ENCODE measurements around the gene USP15.

The USP15 gene

GRCh38 chr12:62320054-62320453 is 59.9 kb downstream of the USP15 start:
- H3K4me1 ChIP-seq (ENCODE audit: control insufficient read depth, low read length): no peaks in the 10 kb centered on the region
- no peaks in the 10 kb centered on the region for H3F3A ChIP-seq (ENCODE audit: control insufficient read depth, insufficient read depth)
- no peaks in the 10 kb centered on the region for H3K9me2 ChIP-seq (replicated peaks; ENCODE audit: control insufficient read depth, low read length)
- H3K36me3 ChIP-seq (ENCODE audit: control insufficient read depth, low read length): peaks cover 55% of the 10 kb centered on the region
- H3K4me3 ChIP-seq (ENCODE audit: low read length): no peak overlapping the region
- H3K9me3 ChIP-seq (ENCODE audit: control insufficient read depth, insufficient read depth, low read length): no peaks in the 10 kb centered on the region
- H4K20me1 ChIP-seq (ENCODE audit: control insufficient read depth, insufficient read depth, low read depth, low read length): no peaks in the 10 kb centered on the region
- H3K27ac ChIP-seq (ENCODE audit: low read depth, low read length): no peak overlapping the region
- H3K4me2 ChIP-seq (ENCODE audit: low read length): no peak overlapping the region
- H3K79me2 ChIP-seq (ENCODE audit: control insufficient read depth, low read length): no peaks in the 10 kb centered on the region
- H3K27me3 ChIP-seq (ENCODE audit: control insufficient read depth, low read length): no peaks in the 10 kb centered on the region
- no peak for TF ChIP-seq CTCF (IDR thresholded peaks at IDR 0.05; ENCODE audit: low read depth, low read length, poor library complexity, severe bottlenecking)
- TF ChIP-seq EZH2phosphoT487 (IDR thresholded peaks at IDR 0.05; ENCODE audit: borderline replicate concordance, low read length): no peak

- no peak for TF ChIP-seq EZH2phosphoT487 (IDR thresholded peaks at IDR 0.05; ENCODE audit: borderline replicate concordance, low read length)
- no peak for TF ChIP-seq CTCF (IDR thresholded peaks at IDR 0.05; ENCODE audit: low read depth, low read length, poor library complexity, severe bottlenecking)
- no peak overlapping the region for H3K27ac ChIP-seq (ENCODE audit: low read depth, low read length)
Observed at GRCh38 chr12:62323386-62323785, 63.2 kb downstream of the USP15 start.

GRCh38 chr12:62328296-62328921 is 68.2 kb downstream of the USP15 start:
- no peaks in the 10 kb centered on the region for H3K27me3 ChIP-seq (ENCODE audit: control insufficient read depth, low read length)
- H3K9me2 ChIP-seq (replicated peaks; ENCODE audit: control insufficient read depth, low read length): no peaks in the 10 kb centered on the region
- no peak for TF ChIP-seq CTCF (IDR thresholded peaks at IDR 0.05; ENCODE audit: low read depth, low read length, poor library complexity, severe bottlenecking)
- TF ChIP-seq EZH2phosphoT487 (IDR thresholded peaks at IDR 0.05; ENCODE audit: borderline replicate concordance, low read length): no peak
- H4K20me1 ChIP-seq (ENCODE audit: control insufficient read depth, insufficient read depth, low read depth, low read length): no peaks in the 10 kb centered on the region
- H3K4me3 ChIP-seq (ENCODE audit: low read length): no peak overlapping the region
- peaks cover 46% of the 10 kb centered on the region for H3K36me3 ChIP-seq (ENCODE audit: control insufficient read depth, low read length)
- H3F3A ChIP-seq (ENCODE audit: control insufficient read depth, insufficient read depth): peaks cover 3% of the 10 kb centered on the region; the same call in 1 of the 2 replicates
- no peak overlapping the region for H3K27ac ChIP-seq (ENCODE audit: low read depth, low read length)
- no peaks in the 10 kb centered on the region for H3K79me2 ChIP-seq (ENCODE audit: control insufficient read depth, low read length)
- no peaks in the 10 kb centered on the region for H3K4me1 ChIP-seq (ENCODE audit: control insufficient read depth, low read length)
- H3K9me3 ChIP-seq (ENCODE audit: control insufficient read depth, insufficient read depth, low read length): no peaks in the 10 kb centered on the region
- H3K4me2 ChIP-seq (ENCODE audit: low read length): no peak overlapping the region

More at GRCh38 chr12:62323386-62323785, 63.2 kb downstream of the USP15 start:
- Histone ChIP-seq H3K9me2 (replicated peaks; ENCODE audit: control insufficient read depth, low read length) (no peaks in the 10 kb centered on the region), H3K79me2 (ENCODE audit: control insufficient read depth, low read length) (no peaks in the 10 kb centered on the region), H3K9me3 (ENCODE audit: control insufficient read depth, insufficient read depth, low read length) (no peaks in the 10 kb centered on the region), H3K27me3 (ENCODE audit: control insufficient read depth, low read length) (no peaks in the 10 kb centered on the region), H3K4me1 (ENCODE audit: control insufficient read depth, low read length) (no peaks in the 10 kb centered on the region), H3K4me2 (ENCODE audit: low read length) (no peak overlapping the region), H3F3A (ENCODE audit: control insufficient read depth, insufficient read depth) (no peaks in the 10 kb centered on the region), H3K4me3 (ENCODE audit: low read length) (no peak overlapping the region), H4K20me1 (ENCODE audit: control insufficient read depth, insufficient read depth, low read depth, low read length) (no peaks in the 10 kb centered on the region), H3K36me3 (ENCODE audit: control insufficient read depth, low read length) (peaks cover 55% of the 10 kb centered on the region)
